SK-N-SH (cell line): ENCODE measurements around the gene ARHGAP20. TPM values are rescaled to one million over a fixed set of nuclear protein-coding genes. Genes with fewer than 3 reads are reported as not detected.
A peak's percentile ranks its signal among the peaks of the same experiment; 100 is the strongest.

ENCODE experiments used
- CTCF ChIA-PET: fragments of 300-600, 350-600 bp; formaldehyde crosslinking; extraction: SDS; loops from one replicate; lab custom pipeline; 2021; lab: Yijun Ruan, JAX
- POLR2A ChIA-PET: fragments of 350-600 bp; sonication (Branson Sonifier 250); formaldehyde crosslinking; extraction: SDS; loops from one replicate; lab custom pipeline; 2020; ENCODE audit warnings: antibody characterized with exemption, inconsistent platforms; lab: Yijun Ruan, JAX
- DNase-seq: peaks from one replicate; pipeline ENCODE4 v3.0.0; 2012
- H2AFZ ChIP-seq: fragments of 200-600 bp; sonication (generic); 2 replicates; pipeline ENCODE4 v1.8.1; 2016; ENCODE audit warnings: antibody characterized with exemption, mild to moderate bottlenecking, low read depth
- H3F3A ChIP-seq: fragments of 200-600 bp; sonication (generic); replicated peaks from 2 replicates; pipeline ENCODE3; 2016; ENCODE audit warnings: antibody characterized with exemption, mild to moderate bottlenecking; ENCODE audit not compliant: insufficient read depth
- H3K27ac ChIP-seq, 2 experiments: fragments of 200-500 bp in 1 of 2; fragments of 200-600 bp in 1 of 2; sonication (Bioruptor generic) in 1 of 2; sonication (generic), shearing (Covaris generic) in 1 of 2; 2 replicates each; pipeline versions ENCODE4 v1.5.1 to v1.6.1; 2014 to 2016; ENCODE audit warnings: low read depth in 2 of 2, inconsistent platforms in 1 of 2, low read length in 1 of 2, mild to moderate bottlenecking in 1 of 2, mixed read lengths in 1 of 2
- H3K27me3 ChIP-seq: fragments of 200-600 bp; sonication (generic), shearing (Covaris generic); 2 replicates; pipeline ENCODE4 v1.6.1; 2016; ENCODE audit warnings: mixed run types; ENCODE audit not compliant: insufficient read depth
- H3K36me3 ChIP-seq, 2 experiments: fragments of 200-500 bp in 1 of 2; fragments of 200-600 bp in 1 of 2; sonication (Bioruptor generic) in 1 of 2; sonication (generic) in 1 of 2; replicated peaks in 1 of 2; 2 replicates each; pipeline versions ENCODE3 to v1.5.1; 2014 to 2016; ENCODE audit warnings: low read length in 1 of 2, mild to moderate bottlenecking in 1 of 2; ENCODE audit not compliant: insufficient read depth in 2 of 2, control insufficient read depth in 1 of 2
- H3K4me1 ChIP-seq, 2 experiments: fragments of 200-500 bp in 1 of 2; fragments of 200-600 bp in 1 of 2; sonication (Bioruptor generic) in 1 of 2; sonication (generic), shearing (Covaris generic) in 1 of 2; 2 replicates each; pipeline versions ENCODE4 v1.5.1 to v1.6.1; 2014 to 2016; ENCODE audit warnings: low read depth in 1 of 2, low read length in 1 of 2, mixed run types in 1 of 2; ENCODE audit not compliant: insufficient read depth in 2 of 2, control insufficient read depth in 1 of 2
- H3K4me2 ChIP-seq: fragments of 200-600 bp; sonication (generic), shearing (Covaris generic); 2 replicates; pipeline ENCODE4 v1.6.1; 2017; ENCODE audit warnings: mixed run types
- H3K4me3 ChIP-seq, 2 experiments: fragments of 200-500 bp in 1 of 2; fragments of 200-600 bp in 1 of 2; sonication (Bioruptor generic) in 1 of 2; sonication (generic), shearing (Covaris generic) in 1 of 2; 2 replicates each; pipeline versions ENCODE4 v1.5.1 to v1.8.1; 2014 to 2016; ENCODE audit warnings: low read depth in 2 of 2, inconsistent platforms in 1 of 2, low read length in 1 of 2, mild to moderate bottlenecking in 1 of 2, mixed read lengths in 1 of 2, moderate library complexity in 1 of 2
- H3K79me2 ChIP-seq: fragments of 200-600 bp; sonication (generic); 2 replicates; pipeline ENCODE4 v1.8.1; 2017; ENCODE audit warnings: mild to moderate bottlenecking; ENCODE audit not compliant: insufficient read depth
- H3K9ac ChIP-seq: fragments of 200-600 bp; sonication (generic); 2 replicates; pipeline ENCODE4 v1.6.1; 2017; ENCODE audit warnings: mixed run types
- H3K9me2 ChIP-seq: fragments of 200-600 bp; sonication (generic); 2 replicates; pipeline ENCODE4 v1.6.1; 2017; ENCODE audit warnings: mixed run types
- H3K9me3 ChIP-seq: fragments of 200-600 bp; sonication (generic); 2 replicates; pipeline ENCODE4 v1.6.1; 2017; ENCODE audit warnings: mixed run types, mild to moderate bottlenecking, moderate library complexity
- H4K20me1 ChIP-seq: fragments of 200-600 bp; sonication (generic); 2 replicates; pipeline ENCODE4 v1.6.1; 2017; ENCODE audit warnings: mild to moderate bottlenecking, mixed run types; ENCODE audit not compliant: insufficient read depth
- CHD2 ChIP-seq: fragments of 150-350 bp; IDR thresholded peaks from 2 replicates; pipeline ENCODE4 v1.6.1; 2018; ENCODE audit warnings: low read length; ENCODE audit not compliant: partially characterized antibody
- ELF1 ChIP-seq: IDR thresholded peaks from 2 replicates; pipeline ENCODE4 v1.4.0; 2012
- EP300 ChIP-seq, 2 experiments: IDR thresholded peaks; 2 replicates each; pipeline versions ENCODE4 v1.4.0 to v1.6.1; 2012; ENCODE audit warnings: borderline replicate concordance in 1 of 2, low read depth in 1 of 2, low read length in 1 of 2
- EZH2phosphoT487 ChIP-seq: fragments of 200-600 bp; sonication (generic); IDR thresholded peaks from 2 replicates; pipeline ENCODE4 v1.6.1; 2017; ENCODE audit warnings: low read depth, mixed run types, mild to moderate bottlenecking, antibody characterized with exemption, moderate library complexity, borderline replicate concordance
- FOXM1 ChIP-seq: IDR thresholded peaks from 2 replicates; pipeline ENCODE4 v1.4.0; 2012; ENCODE audit warnings: low read depth, mild to moderate bottlenecking
- GABPA ChIP-seq: IDR thresholded peaks from 2 replicates; pipeline ENCODE4 v1.4.0; 2012; ENCODE audit warnings: low read depth, mild to moderate bottlenecking
- NFIC ChIP-seq: IDR thresholded peaks from 2 replicates; pipeline ENCODE4 v1.4.0; 2012; ENCODE audit warnings: borderline replicate concordance
- POLR2AphosphoS5 ChIP-seq: IDR thresholded peaks from 2 replicates; pipeline ENCODE4 v1.6.1; 2012; ENCODE audit warnings: low read depth, low read length
- RAD21 ChIP-seq: IDR thresholded peaks from 2 replicates; pipeline ENCODE4 v1.6.1; 2012; ENCODE audit warnings: mild to moderate bottlenecking, low read length
- RXRA ChIP-seq: IDR thresholded peaks from 2 replicates; pipeline ENCODE4 v1.4.0; 2012; ENCODE audit warnings: low read depth, mild to moderate bottlenecking, borderline replicate concordance
- SMC3 ChIP-seq: IDR thresholded peaks from 2 replicates; pipeline ENCODE4 v1.6.1; 2012; ENCODE audit warnings: low read depth, low read length, improper control_type of control experiment
- TAF1 ChIP-seq: IDR thresholded peaks from 2 replicates; pipeline ENCODE4 v1.6.1; 2012; ENCODE audit warnings: low read depth, mild to moderate bottlenecking, low read length, moderate library complexity, borderline replicate concordance
- TEAD4 ChIP-seq: IDR thresholded peaks from 2 replicates; pipeline ENCODE4 v1.4.0; 2012; ENCODE audit warnings: mild to moderate bottlenecking, borderline replicate concordance; ENCODE audit not compliant: insufficient read depth
- WGBS: methylation state at CpG from one replicate; pipeline ENCODE4 v1.1.6; 2017; ENCODE audit warnings: low lambda C conversion rate; 5-methylcytosine and 5-hydroxymethylcytosine counted together
- polyA plus RNA-seq, 3 experiments: library from polyadenylated mRNA; depleted of rRNA; stranded (reverse); fragments of >200 nt; gene quantifications; 2 replicates each; pipeline ENCODE4 v1.2.3, GENCODE V29; 2012
- TF ChIP-seq, protein P1 (sequence below): IDR thresholded peaks from 2 replicates; pipeline ENCODE4 v1.4.0; 2012; ENCODE audit warnings: low read depth, borderline replicate concordance
- TF ChIP-seq, protein P2 (sequence below): IDR thresholded peaks from 2 replicates; pipeline ENCODE4 v1.6.1; 2012; ENCODE audit warnings: mild to moderate bottlenecking, low read depth, low read length, moderate library complexity
- TF ChIP-seq, protein P3 (sequence below): IDR thresholded peaks from 2 replicates; pipeline ENCODE4; 2012
- TF ChIP-seq, protein P4 (sequence below): IDR thresholded peaks from 2 replicates; pipeline ENCODE4 v1.4.0; 2012; ENCODE audit warnings: low read depth

ARHGAP20 gene
- polyA plus RNA-seq, 1 of the 3 experiments (the other 2 are of a cell fraction), result 0.76 TPM

DNA sequence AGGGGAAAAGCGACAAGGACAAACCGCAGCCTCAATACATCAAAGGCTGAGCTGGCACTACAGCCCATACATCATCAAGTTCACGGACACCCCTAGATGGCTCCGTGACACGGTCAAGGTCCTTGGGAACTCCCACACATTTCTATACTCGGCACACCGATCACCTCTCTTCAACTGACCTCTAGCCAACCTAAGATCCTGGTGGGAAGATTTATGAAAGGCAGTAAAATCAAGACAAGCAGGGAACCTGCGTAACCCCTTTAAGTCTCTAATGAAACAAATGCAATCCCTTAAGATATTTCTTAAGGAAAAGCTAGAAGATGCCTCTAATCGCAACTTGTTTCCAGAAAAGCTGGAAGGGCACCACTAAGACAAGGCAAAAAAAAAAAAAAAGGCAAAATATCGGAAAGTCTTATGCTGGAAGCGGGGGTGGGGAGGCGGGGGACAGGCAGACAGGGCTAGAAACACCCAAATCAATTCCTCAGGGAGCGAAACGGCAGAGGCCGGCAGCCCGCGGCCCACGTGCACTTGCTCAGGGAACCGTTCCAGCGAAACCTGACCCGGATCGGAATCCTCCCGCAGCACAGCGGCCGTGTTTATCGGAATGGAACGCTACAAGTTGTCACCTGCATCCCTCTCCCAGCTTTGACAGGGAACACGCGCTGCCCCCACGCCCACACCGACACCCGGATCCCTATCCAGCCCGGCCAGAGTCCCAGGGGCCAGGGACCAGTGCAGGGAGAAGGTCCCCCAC is 1.4 kb downstream of the ARHGAP20 start (continued):
- TF ChIP-seq, protein P1, sequence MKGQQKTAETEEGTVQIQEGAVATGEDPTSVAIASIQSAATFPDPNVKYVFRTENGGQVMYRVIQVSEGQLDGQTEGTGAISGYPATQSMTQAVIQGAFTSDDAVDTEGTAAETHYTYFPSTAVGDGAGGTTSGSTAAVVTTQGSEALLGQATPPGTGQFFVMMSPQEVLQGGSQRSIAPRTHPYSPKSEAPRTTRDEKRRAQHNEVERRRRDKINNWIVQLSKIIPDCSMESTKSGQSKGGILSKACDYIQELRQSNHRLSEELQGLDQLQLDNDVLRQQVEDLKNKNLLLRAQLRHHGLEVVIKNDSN, result 0 out of 2 replicates have a peak, but pooled peaks have one; percentile 18
- TF ChIP-seq FOXM1 (no peak), GABPA (no peak)
- TF ChIP-seq, protein P2, sequence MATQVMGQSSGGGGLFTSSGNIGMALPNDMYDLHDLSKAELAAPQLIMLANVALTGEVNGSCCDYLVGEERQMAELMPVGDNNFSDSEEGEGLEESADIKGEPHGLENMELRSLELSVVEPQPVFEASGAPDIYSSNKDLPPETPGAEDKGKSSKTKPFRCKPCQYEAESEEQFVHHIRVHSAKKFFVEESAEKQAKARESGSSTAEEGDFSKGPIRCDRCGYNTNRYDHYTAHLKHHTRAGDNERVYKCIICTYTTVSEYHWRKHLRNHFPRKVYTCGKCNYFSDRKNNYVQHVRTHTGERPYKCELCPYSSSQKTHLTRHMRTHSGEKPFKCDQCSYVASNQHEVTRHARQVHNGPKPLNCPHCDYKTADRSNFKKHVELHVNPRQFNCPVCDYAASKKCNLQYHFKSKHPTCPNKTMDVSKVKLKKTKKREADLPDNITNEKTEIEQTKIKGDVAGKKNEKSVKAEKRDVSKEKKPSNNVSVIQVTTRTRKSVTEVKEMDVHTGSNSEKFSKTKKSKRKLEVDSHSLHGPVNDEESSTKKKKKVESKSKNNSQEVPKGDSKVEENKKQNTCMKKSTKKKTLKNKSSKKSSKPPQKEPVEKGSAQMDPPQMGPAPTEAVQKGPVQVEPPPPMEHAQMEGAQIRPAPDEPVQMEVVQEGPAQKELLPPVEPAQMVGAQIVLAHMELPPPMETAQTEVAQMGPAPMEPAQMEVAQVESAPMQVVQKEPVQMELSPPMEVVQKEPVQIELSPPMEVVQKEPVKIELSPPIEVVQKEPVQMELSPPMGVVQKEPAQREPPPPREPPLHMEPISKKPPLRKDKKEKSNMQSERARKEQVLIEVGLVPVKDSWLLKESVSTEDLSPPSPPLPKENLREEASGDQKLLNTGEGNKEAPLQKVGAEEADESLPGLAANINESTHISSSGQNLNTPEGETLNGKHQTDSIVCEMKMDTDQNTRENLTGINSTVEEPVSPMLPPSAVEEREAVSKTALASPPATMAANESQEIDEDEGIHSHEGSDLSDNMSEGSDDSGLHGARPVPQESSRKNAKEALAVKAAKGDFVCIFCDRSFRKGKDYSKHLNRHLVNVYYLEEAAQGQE, result no peak
- TF ChIP-seq, protein P3, sequence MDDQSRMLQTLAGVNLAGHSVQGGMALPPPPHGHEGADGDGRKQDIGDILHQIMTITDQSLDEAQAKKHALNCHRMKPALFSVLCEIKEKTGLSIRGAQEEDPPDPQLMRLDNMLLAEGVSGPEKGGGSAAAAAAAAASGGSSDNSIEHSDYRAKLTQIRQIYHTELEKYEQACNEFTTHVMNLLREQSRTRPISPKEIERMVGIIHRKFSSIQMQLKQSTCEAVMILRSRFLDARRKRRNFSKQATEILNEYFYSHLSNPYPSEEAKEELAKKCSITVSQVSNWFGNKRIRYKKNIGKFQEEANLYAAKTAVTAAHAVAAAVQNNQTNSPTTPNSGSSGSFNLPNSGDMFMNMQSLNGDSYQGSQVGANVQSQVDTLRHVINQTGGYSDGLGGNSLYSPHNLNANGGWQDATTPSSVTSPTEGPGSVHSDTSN, result no peak

DNA sequence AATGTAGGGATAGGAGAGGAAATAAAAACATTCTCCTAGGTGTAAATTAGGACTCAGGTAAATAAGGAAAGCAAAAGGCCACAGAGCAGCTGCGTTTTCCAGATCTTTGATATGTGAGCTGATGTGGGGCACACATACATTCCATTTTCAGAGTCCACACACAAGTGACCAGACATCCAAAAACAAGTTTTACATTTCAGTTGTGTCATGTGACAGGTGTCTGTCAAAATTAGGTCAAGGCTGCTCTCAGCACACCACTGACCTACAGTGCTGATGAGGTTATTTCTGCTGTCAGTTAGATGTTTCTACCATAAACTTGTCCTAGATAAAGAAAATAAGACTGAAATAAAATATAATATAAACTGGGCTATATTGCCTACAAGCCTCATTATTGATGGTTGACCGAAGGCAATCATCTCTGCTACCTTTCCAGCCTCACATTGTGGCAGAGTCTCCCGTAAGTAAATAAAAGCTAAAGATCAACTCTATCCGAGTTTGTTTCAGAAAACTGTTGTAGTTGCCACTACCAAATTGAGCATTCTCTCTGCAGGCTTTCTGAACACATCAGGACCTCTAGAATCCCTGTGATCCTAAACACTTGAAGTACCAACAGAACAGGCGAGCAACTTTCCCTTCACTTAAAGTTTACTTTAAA is 7.9 kb downstream of the ARHGAP20 start:
- Histone ChIP-seq H3F3A (no peaks in the 10 kb centered on the region), H3K9ac (no peak overlapping the region), H3K9me2 (no peaks in the 10 kb centered on the region), H3K9me3 (no peaks in the 10 kb centered on the region), H3K4me3 (no peak overlapping the region), H4K20me1 (no peaks in the 10 kb centered on the region), H3K27me3 (no peaks in the 10 kb centered on the region), H2AFZ (no peak overlapping the region), H3K79me2 (no peaks in the 10 kb centered on the region), H3K27ac (no peak overlapping the region), H3K4me1 (no peaks in the 10 kb centered on the region), H3K36me3 (no peaks in the 10 kb centered on the region), H3K4me2 (no peak overlapping the region)
- ChIA-PET CTCF (no interaction called here), POLR2A (no interaction called here)
- no peak for DNase-seq
- WGBS, result 63% methylated on average over 5 of the region's 5 CpGs
- TF ChIP-seq EZH2phosphoT487, result no peak
- TF ChIP-seq RAD21, result no peak
- no peak for TF ChIP-seq NFIC
- TF ChIP-seq, protein P3, result no peak
- no peak for TF ChIP-seq TEAD4
- TF ChIP-seq CHD2, result no peak
- no peak for TF ChIP-seq FOXM1
- no peak for TF ChIP-seq POLR2AphosphoS5
- TF ChIP-seq, protein P4, sequence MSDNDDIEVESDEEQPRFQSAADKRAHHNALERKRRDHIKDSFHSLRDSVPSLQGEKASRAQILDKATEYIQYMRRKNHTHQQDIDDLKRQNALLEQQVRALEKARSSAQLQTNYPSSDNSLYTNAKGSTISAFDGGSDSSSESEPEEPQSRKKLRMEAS, result no peak
- TF ChIP-seq RXRA, result no peak
- TF ChIP-seq TAF1, result no peak
- TF ChIP-seq EP300 (IDR thresholded peaks at IDR 0.05; ENCODE audit: borderline replicate concordance in 1 of 2, low read depth in 1 of 2, low read length in 1 of 2), result no peak
- TF ChIP-seq, protein P2, result no peak
- TF ChIP-seq SMC3, result no peak
- TF ChIP-seq ELF1, result no peak
